Activated naive CD4-positive, alpha-beta T cell treated with anti-CD3 and anti-CD28 coated beads for 36 hours (primary cell): ENCODE data around the gene DNAJC8. TPM values are rescaled to one million over a fixed set of nuclear protein-coding genes. Genes with fewer than 3 reads are reported as not detected.

ENCODE experiments used
- CTCF ChIA-PET: fragments of 350-600 bp; sonication (Branson Sonifier 250); formaldehyde crosslinking; loops from one replicate; lab custom pipeline; 2021; ENCODE audit warnings: antibody characterized with exemption; lab: Charles Lee
- DNase-seq: peaks from one replicate; pipeline ENCODE4 v3.0.0-alpha.2; 2020
- H3K27ac Mint-ChIP-seq: one replicate; pipeline ENCODE4 v1.8.0; 2021; ENCODE audit warnings: mild to moderate bottlenecking, mixed read lengths
- H3K27me3 Mint-ChIP-seq: one replicate; pipeline ENCODE4 v1.8.0; 2021; ENCODE audit warnings: low read depth, mixed read lengths
- H3K36me3 Mint-ChIP-seq: one replicate; pipeline ENCODE4 v1.8.0; 2021; ENCODE audit warnings: low read depth, mixed read lengths
- H3K4me1 Mint-ChIP-seq: one replicate; pipeline ENCODE4 v1.8.0; 2021; ENCODE audit warnings: low read depth, mixed read lengths
- H3K4me3 Mint-ChIP-seq: one replicate; pipeline ENCODE4 v1.8.0; 2021; ENCODE audit warnings: mild to moderate bottlenecking, moderate library complexity, mixed read lengths
- H3K9me3 Mint-ChIP-seq: one replicate; pipeline ENCODE4 v1.8.0; 2021; ENCODE audit warnings: mixed read lengths
- intact Hi-C: fragments of 100-400 bp; cut with micrococcal nuclease; formaldehyde crosslinking; loops from one replicate; pipeline ENCODE4 v1.15.1; 2023
- total RNA-seq, 2 experiments: library from RNA; stranded (reverse); gene quantifications; one replicate each; pipeline ENCODE4 v1.2.3, GENCODE V29; 2021

The DNAJC8 gene
- total RNA-seq, 2 experiments from 2014 or later, result 113 to 115 TPM

DNA sequence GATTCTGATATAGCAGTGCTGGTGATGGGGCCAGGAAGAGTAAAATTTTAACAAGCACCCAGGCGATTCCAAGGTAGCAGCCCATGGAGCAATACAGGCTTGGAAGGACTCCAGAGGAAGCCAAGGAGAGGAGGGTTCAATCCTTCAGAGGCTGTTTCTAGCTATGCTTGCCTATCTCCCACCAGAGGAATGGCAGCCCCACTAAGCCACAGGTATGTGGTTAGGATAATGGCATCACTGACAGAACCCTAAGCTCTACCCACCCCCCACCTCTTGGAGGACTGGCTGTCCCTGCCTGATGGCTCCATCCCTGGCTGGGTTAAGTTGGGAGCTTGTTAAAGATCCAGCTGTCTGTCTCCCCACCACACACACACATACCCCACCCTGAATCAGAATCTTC, 37.0 kb downstream of the DNAJC8 start:
- Mint-ChIP-seq H3K4me1 (peaks cover 37% of the 10 kb centered on the region), H3K4me3 (no peak overlapping the region), H3K27me3 (no peaks in the 10 kb centered on the region), H3K9me3 (peaks cover 14% of the 10 kb centered on the region), H3K27ac (no peak overlapping the region), H3K36me3 (peaks cover 38% of the 10 kb centered on the region)
- CTCF ChIA-PET, result interaction anchor here (1.7 to 2.5 kb wide), 2 partner anchors 13 to 104 kb away, joined by 7 to 9 read pairs; no protein-coding TSS in a partner anchor
- DNase-seq, result no peak
- intact Hi-C loops, result no loop called here

DNA sequence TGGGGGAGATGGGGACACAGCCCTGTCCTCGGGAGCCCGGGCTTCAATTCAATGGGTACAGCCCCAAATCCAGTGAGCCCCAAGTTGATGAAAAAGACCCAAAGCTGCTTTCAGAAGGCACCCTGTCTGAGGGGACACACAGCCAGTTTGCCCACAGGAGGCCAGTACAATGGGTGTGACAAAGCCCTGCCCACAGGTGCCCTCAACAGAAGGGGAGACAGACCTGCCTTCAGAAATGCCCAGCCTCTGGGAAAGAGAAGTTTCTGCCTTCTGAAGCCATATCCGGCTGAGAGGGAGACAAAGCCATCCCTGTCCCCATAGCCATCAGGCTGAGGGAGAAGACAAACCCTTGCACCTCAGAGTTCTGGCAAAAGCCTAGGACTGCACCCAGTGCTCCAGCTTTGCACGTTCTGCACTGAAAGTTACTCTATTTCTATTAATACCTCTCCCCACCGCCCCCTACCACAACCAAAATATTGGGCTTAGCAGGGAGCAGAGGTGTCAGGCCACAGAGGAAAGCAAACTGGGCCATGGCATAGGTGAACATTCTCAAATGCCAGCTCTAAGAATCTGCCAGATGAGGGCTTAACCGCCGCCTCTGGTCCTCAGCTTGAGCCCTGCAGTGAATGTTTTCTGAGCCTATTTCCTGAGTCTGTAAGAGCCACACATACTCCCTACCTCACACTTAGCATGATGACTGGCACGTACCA, 38.3 kb downstream of the DNAJC8 start:
- DNase-seq, result no peak
- peaks cover 25% of the 10 kb centered on the region for H3K4me1 Mint-ChIP-seq
- peaks cover 14% of the 10 kb centered on the region for H3K9me3 Mint-ChIP-seq
- no peaks in the 10 kb centered on the region for H3K27me3 Mint-ChIP-seq
- CTCF ChIA-PET, result interaction anchor here (0.7 to 2.5 kb wide), 4 partner anchors 12 to 102 kb away, joined by 3 to 9 read pairs (median 3); no protein-coding TSS in a partner anchor
- intact Hi-C loops, result no loop called here
- H3K36me3 Mint-ChIP-seq, result peaks cover 28% of the 10 kb centered on the region
- no peak overlapping the region for H3K27ac Mint-ChIP-seq
- H3K4me3 Mint-ChIP-seq, result no peak overlapping the region

DNA sequence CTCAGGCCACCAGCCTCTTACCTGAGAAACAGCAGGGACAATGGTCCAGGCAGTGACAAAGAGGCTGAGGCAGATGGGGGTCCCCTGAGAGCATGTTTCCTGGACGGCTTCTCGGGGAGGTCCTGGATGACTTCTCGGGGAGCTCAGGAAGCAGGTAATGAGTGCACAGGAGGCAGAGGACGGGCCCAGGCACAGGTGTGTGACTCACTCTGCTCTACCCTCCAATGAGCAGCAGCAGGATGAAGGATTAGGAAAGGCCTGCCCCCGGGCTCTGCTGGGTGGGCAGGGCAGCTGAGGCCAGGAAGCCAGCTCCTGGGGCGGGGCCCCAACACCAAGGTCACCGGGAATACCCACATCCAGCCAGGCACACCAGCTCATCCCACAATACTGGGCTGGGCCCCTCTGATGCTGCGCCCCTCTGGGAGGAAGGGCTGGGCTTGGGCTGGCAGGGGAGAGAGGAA, 39.1 kb downstream of the DNAJC8 start:
- Mint-ChIP-seq H3K27ac (no peak overlapping the region), H3K27me3 (no peaks in the 10 kb centered on the region), H3K4me3 (no peak overlapping the region), H3K36me3 (peaks cover 20% of the 10 kb centered on the region), H3K9me3 (peaks cover 7% of the 10 kb centered on the region), H3K4me1 (peaks cover 17% of the 10 kb centered on the region)
- DNase-seq, result no peak
- CTCF ChIA-PET, result no interaction called here
- intact Hi-C loops, result no loop called here

DNA sequence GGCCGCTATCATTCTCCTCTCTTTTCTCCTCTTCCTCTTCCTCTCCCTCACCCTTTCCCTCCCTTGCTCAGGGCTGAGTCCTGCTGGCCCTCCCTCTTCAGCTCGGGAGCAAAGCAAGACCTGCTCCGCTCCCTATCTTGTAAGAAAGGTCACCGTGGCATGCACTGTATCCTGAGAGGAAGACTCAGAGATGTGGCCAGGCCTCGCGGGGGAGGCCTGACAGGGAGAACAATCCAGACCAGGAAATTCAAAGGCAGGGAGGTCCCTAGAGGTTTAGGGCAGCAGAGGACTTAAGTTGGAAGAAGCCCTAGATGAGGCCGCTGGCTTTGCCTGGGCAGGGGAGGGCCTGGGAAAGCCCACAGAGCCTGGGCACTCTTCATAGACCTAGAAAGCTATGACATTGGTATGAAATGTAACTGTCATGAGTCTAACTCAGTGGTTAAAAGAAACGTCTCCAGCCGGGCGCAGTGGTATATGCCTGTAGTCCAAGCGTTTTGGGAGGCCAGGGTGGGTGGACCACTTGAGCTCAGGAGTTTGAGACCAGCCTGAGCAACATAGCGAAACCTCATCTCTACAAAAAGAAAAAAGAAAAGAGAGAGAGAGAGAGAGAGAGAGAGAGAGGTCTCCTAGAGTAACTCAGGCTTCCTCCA, 41.7 kb downstream of the DNAJC8 start:
- DNase-seq, result no peak
- intact Hi-C loops, result no loop called here

DNA sequence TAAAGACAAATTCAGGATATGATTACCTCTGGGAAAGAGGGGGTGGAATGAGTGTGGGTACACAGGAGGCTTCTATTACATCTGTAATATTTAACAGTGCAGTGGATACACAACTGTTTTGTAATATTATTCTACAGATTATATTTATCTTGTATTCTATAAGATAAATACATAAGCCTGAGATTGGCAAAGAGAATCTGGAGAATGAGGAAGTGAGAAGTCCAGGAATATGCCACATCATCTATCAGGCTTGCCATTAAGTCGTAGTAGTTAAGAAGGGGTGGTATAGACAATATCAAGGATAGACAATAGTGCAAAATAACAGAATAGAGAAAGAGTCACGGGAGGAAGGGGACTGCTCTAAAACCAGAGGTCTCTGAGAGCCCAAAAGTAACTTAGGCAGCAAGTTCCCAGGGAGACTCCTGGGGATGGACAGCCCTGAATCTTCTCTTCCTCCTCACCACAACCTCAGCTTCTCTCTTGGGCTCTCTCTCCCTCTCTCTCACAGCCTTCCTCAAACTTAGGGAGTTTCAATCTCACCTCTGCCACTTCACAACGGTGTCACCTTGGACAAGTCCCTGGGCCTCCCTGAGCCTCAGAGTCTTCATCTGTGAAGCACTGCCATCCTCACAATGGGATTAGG, 42.4 kb downstream of the DNAJC8 start:
- H3K4me1 Mint-ChIP-seq, result no peaks in the 10 kb centered on the region
- no peaks in the 10 kb centered on the region for H3K27me3 Mint-ChIP-seq
- no peak for DNase-seq
- H3K9me3 Mint-ChIP-seq, result no peaks in the 10 kb centered on the region
- CTCF ChIA-PET, result no interaction called here
- H3K27ac Mint-ChIP-seq, result no peak overlapping the region
- intact Hi-C loops, result no loop called here
- peaks cover 2% of the 10 kb centered on the region for H3K36me3 Mint-ChIP-seq
- no peak overlapping the region for H3K4me3 Mint-ChIP-seq

More for the DNA sequence above, 41.7 kb downstream of the DNAJC8 start:
- CTCF ChIA-PET, result no interaction called here
- peaks cover 2% of the 10 kb centered on the region for H3K36me3 Mint-ChIP-seq
- H3K4me1 Mint-ChIP-seq, result no peaks in the 10 kb centered on the region
- no peak overlapping the region for H3K27ac Mint-ChIP-seq
- H3K9me3 Mint-ChIP-seq, result no peaks in the 10 kb centered on the region
- H3K4me3 Mint-ChIP-seq, result no peak overlapping the region
- no peaks in the 10 kb centered on the region for H3K27me3 Mint-ChIP-seq

DNA sequence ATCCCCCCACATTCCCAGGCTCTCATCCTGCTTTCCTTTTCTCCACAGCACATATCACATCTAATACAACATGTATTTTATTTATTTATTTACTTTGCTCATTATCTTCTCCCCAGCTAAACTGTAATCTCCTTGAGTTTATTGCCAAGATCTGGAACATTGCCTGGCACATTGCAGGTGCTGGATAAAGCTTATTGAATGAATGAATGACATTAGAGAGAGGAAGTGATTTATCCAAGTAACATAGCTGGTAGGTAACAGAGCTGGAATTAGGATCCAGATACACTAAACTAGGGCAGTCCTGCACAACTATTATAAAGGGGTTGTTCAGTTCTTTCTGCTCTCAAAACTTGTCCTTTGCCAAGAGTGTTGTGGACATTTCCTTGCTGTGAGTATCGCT, 47.8 kb downstream of the DNAJC8 start:
- H3K36me3 Mint-ChIP-seq, result no peaks in the 10 kb centered on the region
- H3K27me3 Mint-ChIP-seq, result peaks cover 5% of the 10 kb centered on the region
- intact Hi-C loops, result no loop called here
- H3K9me3 Mint-ChIP-seq, result peaks cover 2% of the 10 kb centered on the region
- peaks cover 11% of the 10 kb centered on the region for H3K4me1 Mint-ChIP-seq
- H3K4me3 Mint-ChIP-seq, result no peak overlapping the region
- no peak overlapping the region for H3K27ac Mint-ChIP-seq
- DNase-seq, result no peak
- CTCF ChIA-PET, result no interaction called here

DNA sequence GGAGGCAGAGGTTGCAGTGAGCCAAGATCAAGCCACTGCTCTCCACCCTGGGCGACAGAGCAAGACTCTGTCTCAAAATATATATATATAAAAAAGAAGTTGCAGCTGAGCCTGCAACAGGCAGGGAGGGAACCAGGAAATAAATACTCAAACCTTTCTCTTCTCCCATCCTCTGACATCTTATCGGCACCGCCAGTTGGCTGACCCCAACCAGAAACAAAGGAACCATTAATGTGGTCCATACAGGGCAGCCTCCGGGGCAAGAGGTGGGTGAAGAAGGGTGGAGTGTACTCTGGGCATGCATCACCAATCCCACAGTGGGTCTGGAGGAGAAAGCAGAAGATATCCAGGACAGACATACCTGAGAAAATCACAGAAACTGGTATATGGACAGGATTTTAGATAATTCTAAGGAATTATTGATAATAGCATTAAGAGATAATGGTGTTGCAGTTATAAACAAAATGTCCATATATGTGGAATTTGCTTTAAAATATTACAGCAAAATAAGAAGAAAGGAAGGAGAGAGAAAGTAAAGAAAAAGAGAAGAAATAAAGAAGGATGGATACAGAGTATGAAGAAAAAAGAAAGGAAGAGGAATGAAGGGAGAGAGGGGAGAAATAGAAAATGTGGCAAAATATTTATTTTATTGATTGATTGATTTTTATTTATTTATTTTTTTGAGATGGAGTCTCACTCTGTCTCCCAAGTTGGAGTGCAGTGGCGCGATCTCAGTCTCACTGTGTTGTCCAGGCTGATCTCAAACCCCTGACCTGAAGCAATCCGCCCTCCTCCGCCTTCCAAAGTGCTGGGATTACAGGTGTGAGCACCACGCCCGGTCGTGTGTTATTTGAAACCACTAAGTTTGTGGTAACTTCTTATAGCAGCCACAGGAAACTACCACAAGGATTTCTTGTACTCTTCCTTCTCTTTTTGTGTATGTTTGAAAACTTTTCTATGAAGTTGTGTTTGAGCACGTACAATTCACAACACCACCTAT, 52.2 kb downstream of the DNAJC8 start:
- peaks cover 16% of the 10 kb centered on the region for H3K27me3 Mint-ChIP-seq
- H3K9me3 Mint-ChIP-seq, result peaks cover 2% of the 10 kb centered on the region
- CTCF ChIA-PET, result no interaction called here
- peaks cover 11% of the 10 kb centered on the region for H3K4me1 Mint-ChIP-seq
- DNase-seq, result no peak
- no peak overlapping the region for H3K4me3 Mint-ChIP-seq
- no peak overlapping the region for H3K27ac Mint-ChIP-seq
- intact Hi-C loops, result no loop called here
- H3K36me3 Mint-ChIP-seq, result no peaks in the 10 kb centered on the region

DNA sequence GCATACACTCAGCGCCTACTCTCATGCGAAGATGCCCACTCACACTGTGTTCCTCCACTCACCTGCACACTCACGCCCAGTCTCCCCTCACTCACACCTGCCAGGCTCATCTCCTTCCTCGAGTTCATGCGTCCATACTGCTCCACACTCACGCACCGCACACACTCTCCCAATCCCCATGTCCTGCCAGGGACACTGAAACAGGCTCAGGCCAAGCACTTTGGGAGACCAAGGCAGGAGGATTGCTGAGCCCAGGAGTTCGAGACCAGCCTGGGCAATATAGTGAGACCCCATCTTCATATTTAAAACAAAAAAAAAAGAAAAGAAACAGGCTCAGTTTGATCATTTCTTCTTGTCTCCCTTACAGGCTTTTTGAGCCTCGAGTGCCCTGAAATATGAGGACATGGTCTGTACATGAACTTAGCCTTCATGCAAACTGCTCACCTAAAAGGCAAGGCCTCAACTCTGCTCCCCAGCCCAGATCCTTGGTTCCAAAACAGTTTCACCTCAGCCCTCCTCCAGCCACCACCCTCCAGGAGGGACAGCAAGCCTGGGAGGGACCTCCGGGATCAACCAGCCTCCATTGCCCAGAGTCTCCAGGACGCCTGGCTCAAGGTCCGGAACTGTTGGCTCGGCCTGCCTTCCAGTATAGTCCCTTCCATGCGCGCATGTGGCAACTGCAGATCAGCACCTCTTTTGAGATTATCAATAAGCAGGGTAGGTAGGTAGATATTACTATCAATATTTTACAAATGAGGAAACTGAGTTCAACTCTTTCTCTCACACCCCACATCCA, 53.9 kb downstream of the DNAJC8 start:
- no peak overlapping the region for H3K4me3 Mint-ChIP-seq
- intact Hi-C loops, result no loop called here

DNA sequence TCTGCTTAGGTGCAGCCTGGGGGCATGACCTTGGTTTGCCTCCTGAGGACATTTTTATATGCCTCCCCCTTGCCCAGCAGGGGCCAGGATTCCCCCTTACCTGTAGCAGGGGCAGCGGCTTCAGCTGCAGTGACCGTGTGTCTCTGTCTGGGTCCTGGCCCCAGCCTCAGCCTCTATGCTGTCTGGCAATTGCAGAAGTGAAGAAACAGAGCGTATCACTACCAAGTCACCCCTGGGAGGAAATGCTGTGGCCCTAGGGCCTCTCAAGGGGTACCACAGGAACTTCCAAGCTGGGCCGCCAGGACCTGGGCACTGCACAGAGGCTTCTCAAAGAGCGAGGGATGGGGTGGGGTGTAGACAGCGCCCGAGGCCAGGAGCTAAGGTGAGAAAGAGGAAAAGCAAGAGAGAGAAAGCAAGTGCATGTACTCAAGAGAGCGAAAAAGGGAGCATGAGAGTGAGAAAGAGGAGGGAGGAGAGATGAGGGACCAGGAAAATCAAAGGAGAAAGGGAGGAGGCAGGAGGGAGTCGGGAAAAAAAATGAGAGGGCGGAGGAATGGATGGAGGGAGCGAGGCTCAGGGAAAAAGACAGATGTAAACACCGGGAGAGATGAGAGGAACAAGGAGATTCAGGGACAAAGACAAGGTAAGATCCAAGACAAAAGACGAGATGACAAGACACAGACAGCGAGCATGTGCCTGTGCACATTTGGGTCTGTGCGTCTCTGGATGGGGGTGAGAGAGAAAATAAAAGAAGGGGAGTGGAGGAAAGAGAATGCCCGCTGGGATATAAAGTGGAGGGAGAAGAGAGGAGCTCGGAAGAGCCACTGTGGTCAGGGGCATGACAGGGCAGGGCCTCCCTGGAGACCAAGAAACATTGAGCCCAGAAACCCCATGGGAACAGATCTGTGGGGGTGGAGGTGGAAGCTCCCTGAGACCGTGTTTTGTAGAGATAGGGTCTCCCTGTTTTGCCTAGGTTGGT, 56.0 kb downstream of the DNAJC8 start, which contains the start of gene PTAFR:
PTAFR (minus strand) TSS at position 199 of the 979 bp plus-strand sequence. CDS start 25,669 bp downstream, outside the sequence.
- Mint-ChIP-seq H3K27ac (no peak within 1 kb of the TSS), H3K4me1 (peaks cover 27% of the 10 kb centered on the region), H3K9me3 (no peaks in the 10 kb centered on the region), H3K36me3 (no peaks in the 10 kb centered on the region), H3K4me3 (no peak within 1 kb of the TSS), H3K27me3 (peaks cover 31% of the 10 kb centered on the region)
- CTCF ChIA-PET, result no interaction called here
- intact Hi-C loops, result no loop called here
- no peak for DNase-seq

More for the DNA sequence above, 53.9 kb downstream of the DNAJC8 start:
- no peak for DNase-seq
- Mint-ChIP-seq H3K27ac (no peak overlapping the region), H3K9me3 (no peaks in the 10 kb centered on the region), H3K27me3 (peaks cover 24% of the 10 kb centered on the region), H3K4me1 (peaks cover 11% of the 10 kb centered on the region), H3K36me3 (no peaks in the 10 kb centered on the region)
- CTCF ChIA-PET, result no interaction called here

DNA sequence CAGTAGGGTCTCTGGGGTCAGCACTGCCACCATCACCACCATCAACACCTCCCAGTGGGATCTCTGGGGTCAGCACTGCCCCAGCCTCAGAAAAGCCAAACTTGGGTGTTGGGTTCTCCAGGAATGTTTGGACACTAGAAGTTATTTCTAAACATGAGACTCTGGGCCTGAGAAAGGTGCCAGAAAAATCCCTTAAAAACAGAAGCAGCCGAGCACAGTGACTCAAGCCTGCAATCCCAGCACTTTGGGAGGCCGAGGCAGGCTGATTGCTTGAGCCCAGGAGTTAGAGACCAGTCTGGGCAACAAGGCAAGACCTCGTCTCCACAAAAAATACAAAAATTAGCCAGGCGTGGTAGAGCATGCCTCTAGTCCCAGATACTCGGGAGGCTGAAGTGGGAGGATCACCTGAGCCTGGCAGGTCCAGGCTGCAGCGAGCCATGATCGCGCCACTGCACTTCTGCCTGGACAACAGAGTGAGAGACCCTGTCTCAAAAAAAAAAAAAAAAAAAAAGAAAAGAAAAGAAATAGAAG, 56.8 kb downstream of the DNAJC8 start:
- H3K27ac Mint-ChIP-seq, result no peak overlapping the region
- H3K4me3 Mint-ChIP-seq, result no peak overlapping the region
- H3K27me3 Mint-ChIP-seq, result peaks cover 31% of the 10 kb centered on the region

More for the DNA sequence above, 56.8 kb downstream of the DNAJC8 start:
- CTCF ChIA-PET, result no interaction called here
- peaks cover 27% of the 10 kb centered on the region for H3K4me1 Mint-ChIP-seq
- intact Hi-C loops, result no loop called here
- no peak for DNase-seq
- H3K36me3 Mint-ChIP-seq, result no peaks in the 10 kb centered on the region
- H3K9me3 Mint-ChIP-seq, result no peaks in the 10 kb centered on the region
